ENCODE data around the gene CREG1. TPM values are rescaled to one million over a fixed set of nuclear protein-coding genes. Genes with fewer than 3 reads are reported as not detected.

CREG1 gene
- total RNA-seq, 2 donors from 2014 or later: 7.3 to 12.6 TPM

DNA sequence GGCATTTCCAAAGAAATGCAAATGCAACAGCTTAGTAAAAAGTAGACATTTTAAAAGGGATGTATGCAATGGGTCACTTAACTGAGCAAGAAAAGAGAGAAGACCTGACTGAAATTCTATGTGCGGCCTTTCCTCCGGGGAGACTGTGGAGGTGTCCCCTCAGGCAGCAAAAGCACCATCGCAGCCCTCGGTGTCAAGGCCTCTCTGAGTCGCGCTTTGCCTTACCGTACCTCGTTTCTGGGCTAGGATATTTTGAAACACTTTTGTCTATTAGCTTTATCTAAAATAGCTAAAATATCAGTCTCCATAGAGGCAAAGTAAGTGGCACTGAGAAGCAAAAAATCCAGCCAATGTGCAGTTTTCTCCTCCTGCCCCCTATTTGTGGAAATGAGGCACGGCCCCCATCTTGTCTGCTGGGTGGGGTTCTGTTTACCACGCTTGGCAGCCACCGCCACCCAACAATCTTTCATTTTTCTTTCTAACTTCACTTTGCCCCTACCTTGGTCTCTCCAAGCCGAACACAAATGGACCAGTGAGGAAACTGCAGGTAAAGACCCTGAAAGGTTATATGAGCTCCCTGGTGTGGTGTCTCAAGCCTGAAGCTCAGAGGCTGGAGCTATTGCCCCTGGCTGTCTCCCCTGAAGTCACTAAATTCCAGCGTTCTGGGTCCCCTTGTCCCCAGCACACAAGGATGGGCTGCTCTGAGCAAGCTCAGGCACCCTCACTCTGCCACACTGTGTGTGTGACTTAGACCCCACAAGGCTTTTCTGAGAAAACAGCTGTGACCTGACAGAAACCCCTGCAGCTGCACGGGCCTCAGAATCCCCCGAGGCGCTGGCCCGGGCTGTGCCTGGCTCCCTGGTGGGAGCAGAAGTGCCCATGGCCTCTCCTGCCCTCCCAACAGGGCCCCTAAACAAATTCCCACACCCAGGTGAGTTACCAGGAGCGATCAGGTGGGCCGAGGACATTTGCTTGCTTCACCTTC lies 36.9 kb downstream of the CREG1 start:
- peak; percentile 16 for ATAC-seq
- DNase-seq: no peak
- H3K9me3 ChIP-seq (ENCODE audit: control insufficient read depth, low read length, poor library complexity, severe bottlenecking): no peaks in the 10 kb centered on the region
- peaks cover 9% of the 10 kb centered on the region for H3K36me3 Mint-ChIP-seq (ENCODE audit: low read depth)
- peak overlapping the region; percentile 97 for H3K4me3 Mint-ChIP-seq
- H3K27ac Mint-ChIP-seq: peak overlapping the region; percentile 99
- H3K4me1 Mint-ChIP-seq: peaks cover 37% of the 10 kb centered on the region
- no peaks in the 10 kb centered on the region for H3K27me3 Mint-ChIP-seq

DNA sequence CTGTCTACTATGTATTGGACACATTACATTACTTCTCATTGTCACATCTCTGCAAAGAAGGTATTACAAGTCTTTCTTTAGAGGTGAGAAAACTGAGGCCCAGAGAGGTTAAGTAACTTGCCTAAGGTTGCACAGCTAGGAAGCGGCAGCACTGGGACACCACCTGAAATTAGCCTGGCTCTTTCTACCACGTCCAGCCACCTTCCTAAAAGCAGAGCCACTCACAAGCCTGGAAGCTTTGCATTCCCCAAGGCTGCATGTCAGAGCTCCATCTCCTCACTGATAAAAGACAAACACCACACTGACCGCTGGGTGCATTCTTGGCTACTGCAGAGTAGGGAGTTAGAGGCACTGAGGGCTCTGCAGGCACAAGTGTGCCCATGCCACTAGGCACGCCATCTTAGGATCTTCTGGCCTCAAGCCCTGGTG lies 37.7 kb downstream of the CREG1 start:
- H3K4me3 Mint-ChIP-seq: peak overlapping the region; percentile 97
- peaks cover 40% of the 10 kb centered on the region for H3K4me1 Mint-ChIP-seq
- H3K27ac Mint-ChIP-seq: peak overlapping the region; percentile 99
- ATAC-seq: no peak
- peaks cover 9% of the 10 kb centered on the region for H3K36me3 Mint-ChIP-seq (ENCODE audit: low read depth)
- no peak for DNase-seq
- no peaks in the 10 kb centered on the region for H3K27me3 Mint-ChIP-seq
- no peaks in the 10 kb centered on the region for H3K9me3 ChIP-seq (ENCODE audit: control insufficient read depth, low read length, poor library complexity, severe bottlenecking)

DNA sequence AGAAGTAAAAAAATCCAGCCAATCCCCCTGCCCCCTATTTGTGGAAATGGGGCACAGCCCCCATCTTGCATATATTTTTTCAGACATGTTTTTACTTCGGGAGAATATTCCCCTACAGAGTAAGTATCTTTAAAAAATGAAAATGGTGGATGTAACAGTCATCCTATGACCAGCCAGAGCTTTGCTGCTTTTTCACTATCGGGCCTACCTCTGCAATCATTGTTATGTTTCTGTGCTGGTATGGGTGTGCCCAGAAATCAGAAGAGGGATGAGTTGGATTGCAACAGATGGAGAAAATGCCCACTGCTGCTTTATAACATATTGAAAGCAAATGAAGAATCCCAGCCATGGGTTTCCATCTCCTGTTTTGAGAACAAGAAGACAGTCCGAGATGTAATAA lies 38.1 kb downstream of the CREG1 start:
- no peaks in the 10 kb centered on the region for H3K9me3 ChIP-seq (ENCODE audit: control insufficient read depth, low read length, poor library complexity, severe bottlenecking)
- H3K4me3 Mint-ChIP-seq: peak overlapping the region; percentile 97
- H3K27me3 Mint-ChIP-seq: no peaks in the 10 kb centered on the region
- ATAC-seq: no peak
- DNase-seq: no peak
- H3K36me3 Mint-ChIP-seq (ENCODE audit: low read depth): peaks cover 9% of the 10 kb centered on the region
- H3K27ac Mint-ChIP-seq: peak overlapping the region; percentile 99
- H3K4me1 Mint-ChIP-seq: peaks cover 43% of the 10 kb centered on the region

DNA sequence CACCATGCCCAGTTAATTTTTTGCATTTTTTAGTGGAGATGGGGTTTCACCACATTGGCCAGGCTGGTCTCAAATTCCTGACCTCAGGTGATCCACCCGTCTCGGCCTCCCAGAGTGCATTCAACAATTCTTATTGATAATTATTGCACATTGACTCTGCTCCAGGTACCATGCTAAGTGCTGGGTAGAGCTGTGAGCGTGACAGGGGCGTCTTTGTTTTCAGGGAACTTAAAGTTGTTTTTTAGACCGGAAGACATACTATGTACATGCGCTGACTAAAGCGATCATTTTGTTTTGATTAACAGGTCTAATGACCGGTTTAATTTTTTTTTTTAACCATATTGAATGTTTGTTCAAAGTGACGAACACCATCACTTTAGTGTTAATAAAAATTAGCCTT lies 39.3 kb downstream of the CREG1 start:
- Mint-ChIP-seq H3K36me3 (ENCODE audit: low read depth) (peaks cover 12% of the 10 kb centered on the region), H3K27ac (peak overlapping the region; percentile 99), H3K27me3 (no peaks in the 10 kb centered on the region), H3K4me1 (peaks cover 54% of the 10 kb centered on the region), H3K4me3 (peak overlapping the region; percentile 97)
- DNase-seq: no peak
- H3K9me3 ChIP-seq (ENCODE audit: control insufficient read depth, low read length, poor library complexity, severe bottlenecking): no peaks in the 10 kb centered on the region
- no peak for ATAC-seq

DNA sequence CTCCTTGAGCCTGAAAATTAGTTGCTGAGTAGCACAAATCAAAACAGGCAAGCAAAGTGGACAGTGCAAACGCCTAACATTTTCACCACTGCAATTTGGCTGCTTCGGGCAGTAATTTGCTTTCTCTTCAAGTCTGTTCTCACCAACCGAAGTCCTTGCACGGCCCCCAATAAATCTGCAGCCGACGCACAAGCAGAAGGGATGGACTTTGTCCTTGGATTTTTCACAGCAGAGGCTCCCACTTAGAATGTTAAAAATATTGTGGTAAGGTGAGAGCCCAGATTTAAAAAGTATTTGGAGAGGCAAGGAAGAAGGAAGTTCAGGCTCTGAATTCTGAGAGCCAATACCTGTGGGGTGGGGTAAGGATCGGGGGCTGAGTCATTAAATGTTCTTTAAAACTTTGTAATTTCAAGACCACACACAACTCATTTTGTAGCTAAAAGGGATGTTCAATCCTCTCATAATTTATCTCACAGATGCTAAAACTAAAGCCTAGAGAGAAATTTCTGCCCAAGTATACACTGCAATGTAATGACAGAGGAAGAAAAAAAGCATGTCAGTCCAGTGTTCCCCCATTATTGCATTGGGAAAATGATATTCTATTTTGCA lies 41.4 kb downstream of the CREG1 start:
- H3K36me3 Mint-ChIP-seq (ENCODE audit: low read depth): peaks cover 3% of the 10 kb centered on the region
- peak overlapping the region; percentile 99 for H3K27ac Mint-ChIP-seq
- no peak for ATAC-seq
- peaks cover 55% of the 10 kb centered on the region for H3K4me1 Mint-ChIP-seq
- H3K4me3 Mint-ChIP-seq: peak overlapping the region; percentile 84
- H3K9me3 ChIP-seq (ENCODE audit: control insufficient read depth, low read length, poor library complexity, severe bottlenecking): no peaks in the 10 kb centered on the region
- H3K27me3 Mint-ChIP-seq: no peaks in the 10 kb centered on the region
- no peak for DNase-seq

DNA sequence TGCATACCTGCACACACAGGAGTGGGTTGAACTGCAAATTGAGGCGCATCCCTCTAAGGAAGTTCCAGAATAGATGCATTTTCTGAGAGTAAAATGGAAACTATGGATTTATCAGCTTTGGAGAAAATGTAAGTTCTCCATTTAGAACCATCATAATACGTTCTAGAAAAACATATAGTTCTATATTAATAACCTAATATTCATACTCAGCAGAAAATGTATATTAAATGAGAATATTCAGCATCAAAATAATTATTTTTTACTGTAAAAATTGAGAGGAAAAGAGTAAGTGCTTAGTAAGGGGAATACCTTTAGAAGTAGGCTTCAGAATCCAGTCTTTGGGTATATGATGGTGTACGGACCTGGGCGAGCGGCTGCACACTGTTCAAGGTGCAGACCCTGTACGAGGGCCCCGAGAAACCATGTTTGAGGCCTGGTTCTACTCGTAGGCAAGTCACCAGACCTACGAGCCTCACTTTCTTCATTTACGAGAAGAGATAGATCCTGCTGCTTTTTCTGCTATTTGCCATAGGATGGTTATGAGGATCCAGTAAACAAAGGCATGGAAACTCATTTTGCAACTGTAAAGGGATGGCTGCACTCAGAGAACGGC lies 42.1 kb downstream of the CREG1 start:
- no peaks in the 10 kb centered on the region for H3K9me3 ChIP-seq (ENCODE audit: control insufficient read depth, low read length, poor library complexity, severe bottlenecking)
- DNase-seq (no peak), ATAC-seq (no peak)
- H3K27me3 Mint-ChIP-seq: no peaks in the 10 kb centered on the region
- peak overlapping the region; percentile 99 for H3K27ac Mint-ChIP-seq
- H3K36me3 Mint-ChIP-seq (ENCODE audit: low read depth): peaks cover 3% of the 10 kb centered on the region
- peak overlapping the region; percentile 90 for H3K4me3 Mint-ChIP-seq
- peaks cover 56% of the 10 kb centered on the region for H3K4me1 Mint-ChIP-seq

DNA sequence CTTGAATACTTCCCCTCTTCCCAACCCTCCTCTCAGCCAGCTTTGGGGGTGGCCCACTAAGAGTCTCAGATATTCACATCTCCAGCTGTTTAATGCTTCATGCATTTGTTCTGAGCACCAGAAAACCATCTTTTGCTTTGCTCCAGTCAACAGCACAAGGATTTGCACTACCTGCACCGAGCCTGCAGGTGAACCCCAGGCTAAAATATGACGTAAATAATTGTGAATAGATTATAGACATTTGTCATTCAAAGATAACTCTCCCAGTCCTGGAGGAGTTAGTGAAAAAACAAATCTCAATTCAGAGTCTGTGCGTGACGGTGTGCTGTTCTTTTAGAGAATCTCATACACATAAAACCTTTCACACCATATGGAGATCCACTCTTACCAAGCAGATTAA lies 42.7 kb downstream of the CREG1 start:
- H3K36me3 Mint-ChIP-seq (ENCODE audit: low read depth): peaks cover 3% of the 10 kb centered on the region
- peak overlapping the region; percentile 99 for H3K27ac Mint-ChIP-seq
- DNase-seq (no peak), ATAC-seq (peak; percentile 39)
- H3K27me3 Mint-ChIP-seq: no peaks in the 10 kb centered on the region
- peak overlapping the region; percentile 90 for H3K4me3 Mint-ChIP-seq
- no peaks in the 10 kb centered on the region for H3K9me3 ChIP-seq (ENCODE audit: control insufficient read depth, low read length, poor library complexity, severe bottlenecking)
- peaks cover 51% of the 10 kb centered on the region for H3K4me1 Mint-ChIP-seq

DNA sequence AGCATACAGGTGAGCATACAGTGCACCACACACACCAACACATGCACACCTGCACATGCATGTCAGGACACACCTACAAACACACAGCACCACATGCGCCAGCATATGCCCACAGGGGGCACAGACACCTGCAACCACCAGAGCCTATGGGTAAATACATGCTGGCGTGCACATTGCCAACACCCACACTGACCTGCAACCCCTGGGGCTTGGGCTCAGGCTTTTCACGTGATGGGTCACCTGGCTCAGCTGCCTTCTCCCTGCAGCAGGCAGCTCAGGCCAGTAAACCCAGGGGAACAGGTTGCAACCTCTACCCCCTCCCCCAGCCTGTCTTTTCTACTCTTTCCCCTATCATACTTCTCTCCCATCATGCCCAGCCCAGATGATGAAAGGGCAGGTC lies 43.3 kb downstream of the CREG1 start:
- DNase-seq (no peak), ATAC-seq (peak; percentile 39)
- Mint-ChIP-seq H3K27me3 (no peaks in the 10 kb centered on the region), H3K27ac (peak overlapping the region; percentile 99), H3K36me3 (ENCODE audit: low read depth) (peaks cover 3% of the 10 kb centered on the region), H3K4me1 (peaks cover 52% of the 10 kb centered on the region), H3K4me3 (peak overlapping the region; percentile 90)
- no peaks in the 10 kb centered on the region for H3K9me3 ChIP-seq (ENCODE audit: control insufficient read depth, low read length, poor library complexity, severe bottlenecking)

DNA sequence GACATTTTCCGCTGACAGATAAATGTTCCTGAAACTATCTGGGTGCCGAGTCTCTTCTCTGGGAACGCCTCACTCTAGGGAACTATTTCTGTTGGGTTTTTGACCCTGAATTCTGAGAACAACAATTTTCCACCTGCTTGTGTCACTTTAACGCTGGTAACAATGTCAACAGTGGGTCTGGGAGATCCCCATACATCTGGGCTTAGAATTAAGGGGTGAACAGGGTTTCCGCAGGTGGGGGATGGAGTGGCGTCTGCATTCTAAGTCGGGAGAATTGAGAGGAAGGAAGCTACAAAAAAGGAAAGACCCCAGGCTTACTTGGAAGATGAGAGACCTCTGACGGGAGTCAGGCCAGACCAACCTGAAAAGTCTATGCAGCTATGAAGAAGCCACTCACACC lies 44.0 kb downstream of the CREG1 start:
- H3K27me3 Mint-ChIP-seq: no peaks in the 10 kb centered on the region
- H3K9me3 ChIP-seq (ENCODE audit: control insufficient read depth, low read length, poor library complexity, severe bottlenecking): no peaks in the 10 kb centered on the region
- H3K4me3 Mint-ChIP-seq: peak overlapping the region; percentile 90
- H3K27ac Mint-ChIP-seq: peak overlapping the region; percentile 99
- DNase-seq: peak in 1 of 3 donors; percentile 31
- H3K4me1 Mint-ChIP-seq: peaks cover 58% of the 10 kb centered on the region
- ATAC-seq: peak; percentile 72
- H3K36me3 Mint-ChIP-seq (ENCODE audit: low read depth): peaks cover 3% of the 10 kb centered on the region

DNA sequence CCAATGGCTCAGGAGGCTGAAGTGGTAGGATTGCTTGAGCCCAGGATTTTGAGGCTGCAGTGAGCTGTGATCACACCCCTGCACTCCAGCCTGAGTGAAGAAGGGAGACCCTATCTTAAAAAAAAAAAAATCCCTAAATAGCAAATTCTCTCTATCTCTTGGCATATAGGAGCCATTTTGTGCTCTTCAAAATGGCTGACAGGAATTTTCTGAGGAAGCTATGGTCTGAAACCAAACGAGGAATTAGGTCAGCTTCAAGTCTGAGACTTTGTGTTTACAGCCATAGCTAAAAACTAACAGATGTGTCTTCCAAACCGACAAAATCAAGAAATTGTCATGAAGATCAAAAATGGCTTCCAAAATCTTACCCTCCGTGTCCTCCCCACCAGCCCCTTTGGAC lies 45.8 kb downstream of the CREG1 start:
- peak overlapping the region; percentile 99 for H3K27ac Mint-ChIP-seq
- H3K27me3 Mint-ChIP-seq: no peaks in the 10 kb centered on the region
- H3K4me1 Mint-ChIP-seq: peaks cover 69% of the 10 kb centered on the region
- no peaks in the 10 kb centered on the region for H3K9me3 ChIP-seq (ENCODE audit: control insufficient read depth, low read length, poor library complexity, severe bottlenecking)
- peaks cover 6% of the 10 kb centered on the region for H3K36me3 Mint-ChIP-seq (ENCODE audit: low read depth)
- ATAC-seq: no peak
- no peak for DNase-seq
- no peak overlapping the region for H3K4me3 Mint-ChIP-seq

DNA sequence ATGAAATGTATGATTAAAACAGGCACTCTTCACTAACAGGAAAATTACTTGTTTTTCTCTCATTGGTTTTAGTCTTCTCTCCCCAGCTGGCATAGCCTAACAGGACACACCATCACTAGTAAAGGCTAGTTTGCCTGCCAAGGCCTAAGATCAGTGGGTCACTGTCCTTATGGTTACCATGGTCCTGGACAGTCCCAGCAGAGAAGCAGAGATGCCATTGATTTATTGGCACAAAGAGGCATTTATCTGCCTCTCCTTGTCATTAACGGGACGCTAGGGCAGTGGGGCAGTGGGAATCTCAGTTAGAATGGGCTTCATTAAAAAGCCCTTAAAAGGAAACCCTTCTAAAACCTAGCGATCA lies 49.1 kb downstream of the CREG1 start:
- ATAC-seq: no peak
- Mint-ChIP-seq H3K4me3 (no peak overlapping the region), H3K27me3 (no peaks in the 10 kb centered on the region), H3K36me3 (ENCODE audit: low read depth) (peaks cover 3% of the 10 kb centered on the region), H3K27ac (peak overlapping the region; percentile 98), H3K4me1 (peaks cover 71% of the 10 kb centered on the region)
- no peaks in the 10 kb centered on the region for H3K9me3 ChIP-seq (ENCODE audit: control insufficient read depth, low read length, poor library complexity, severe bottlenecking)
- DNase-seq: no peak

DNA sequence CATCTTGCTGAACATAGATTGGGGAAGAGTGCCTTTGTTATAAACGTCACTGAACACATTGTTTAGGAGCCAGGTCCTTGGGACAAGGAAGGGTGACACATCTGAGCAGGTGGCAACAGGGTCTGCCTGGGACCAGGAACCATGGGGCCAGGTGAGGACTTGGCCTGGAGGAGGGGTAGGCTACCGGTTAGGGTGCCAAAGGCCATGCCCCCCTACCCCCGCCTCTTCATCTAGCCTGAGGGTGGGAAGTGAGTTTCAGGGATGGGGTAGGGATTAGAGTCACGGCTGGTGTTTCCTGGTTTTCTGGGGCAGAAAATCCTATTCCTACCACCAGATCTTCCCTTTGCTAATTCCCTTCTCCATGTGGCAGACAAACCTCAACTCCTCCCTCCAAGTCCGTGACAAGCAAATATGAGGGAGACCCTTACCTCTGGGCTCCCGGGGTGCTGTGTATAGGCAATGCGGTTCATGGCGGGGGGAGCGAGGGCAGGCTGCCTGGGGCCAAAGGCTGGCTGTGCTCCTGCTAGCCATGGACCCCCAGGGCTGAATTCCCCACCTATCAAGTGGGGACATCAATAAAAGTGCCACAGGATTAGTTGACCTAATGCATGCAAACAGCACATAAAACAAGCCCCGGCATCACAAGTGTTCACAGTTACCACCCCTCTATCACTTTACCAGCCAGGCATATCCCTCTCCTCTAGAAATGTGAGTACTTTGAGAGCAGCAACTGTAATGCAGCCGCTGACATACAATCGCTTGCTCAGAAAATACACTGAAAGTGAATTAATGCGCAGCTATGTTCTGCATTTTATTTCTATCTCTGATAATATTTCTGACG lies 49.7 kb downstream of the CREG1 start:
- no peak for DNase-seq
- Mint-ChIP-seq H3K4me3 (peak overlapping the region; percentile 82), H3K36me3 (ENCODE audit: low read depth) (peaks cover 3% of the 10 kb centered on the region), H3K27ac (peak overlapping the region; percentile 98), H3K4me1 (peaks cover 74% of the 10 kb centered on the region), H3K27me3 (no peaks in the 10 kb centered on the region)
- ATAC-seq: no peak
- H3K9me3 ChIP-seq (ENCODE audit: control insufficient read depth, low read length, poor library complexity, severe bottlenecking): no peaks in the 10 kb centered on the region

Data from T-helper 17 cell (primary cell).